ENCODE measurements around the gene EMC7. TPM values are rescaled to one million over a fixed set of nuclear protein-coding genes. Genes with fewer than 3 reads are reported as not detected.

Gene EMC7
- total RNA-seq, 1 experiment from 2014 or later, result 32.1 TPM

DNA sequence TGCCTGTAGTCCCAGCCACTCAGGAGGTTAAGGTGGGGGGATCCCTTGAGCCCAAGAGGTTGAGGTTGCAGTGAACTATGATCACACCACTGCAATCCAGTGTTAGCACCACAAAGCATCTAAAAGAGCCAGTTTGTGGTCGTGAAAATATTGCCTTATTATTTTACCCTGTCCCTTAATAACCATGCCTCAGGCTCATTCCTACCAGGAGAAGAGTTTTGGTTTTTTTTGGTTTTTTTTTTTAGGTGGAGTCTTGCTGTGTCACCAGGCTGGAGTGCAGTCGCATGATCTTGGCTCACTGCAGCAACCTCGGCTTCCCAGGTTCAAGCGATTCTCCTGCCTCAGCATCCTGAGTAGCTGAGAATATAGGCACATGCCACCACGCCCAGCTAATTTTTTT is 44.8 kb downstream of the EMC7 start:
- POLR2A ChIA-PET, result no interaction called here
- Mint-ChIP-seq H3K4me1 (no peaks in the 10 kb centered on the region), H3K27ac (no peak overlapping the region)

More for the DNA sequence above, 44.8 kb downstream of the EMC7 start:
- Mint-ChIP-seq H3K36me3 (no peaks in the 10 kb centered on the region), H3K9me3 (peaks cover 13% of the 10 kb centered on the region), H3K4me3 (no peak overlapping the region), H3K27me3 (ENCODE audit: low read depth) (peaks cover 7% of the 10 kb centered on the region)
- DNase-seq (ENCODE audit: low spot score) (no peak), ATAC-seq (no peak)
- CTCF ChIA-PET, result no interaction called here
- no peak for TF ChIP-seq IRF2 (CRISPR knock-in tag; IDR thresholded peaks at IDR 0.05; ENCODE audit: borderline replicate concordance, low read depth)
- TF ChIP-seq GABPB1 (CRISPR knock-in tag; IDR thresholded peaks at IDR 0.05), result no peak
- no peak for TF ChIP-seq FOXJ3 (CRISPR knock-in tag; IDR thresholded peaks at IDR 0.05; ENCODE audit: borderline replicate concordance)
- TF ChIP-seq CBFB (CRISPR knock-in tag; IDR thresholded peaks at IDR 0.05; ENCODE audit: low read depth), result no peak
- TF ChIP-seq ZNF138 (CRISPR knock-in tag; conservative IDR thresholded peaks at IDR 0.05), result no peak
- no peak for TF ChIP-seq E2F1 (CRISPR knock-in tag; IDR thresholded peaks at IDR 0.05)
- no peak for TF ChIP-seq ZNF532 (CRISPR knock-in tag; IDR thresholded peaks at IDR 0.05; ENCODE audit: borderline replicate concordance)
- no peak for TF ChIP-seq ZNF671 (CRISPR knock-in tag; IDR thresholded peaks at IDR 0.05)
- TF ChIP-seq, protein P1, sequence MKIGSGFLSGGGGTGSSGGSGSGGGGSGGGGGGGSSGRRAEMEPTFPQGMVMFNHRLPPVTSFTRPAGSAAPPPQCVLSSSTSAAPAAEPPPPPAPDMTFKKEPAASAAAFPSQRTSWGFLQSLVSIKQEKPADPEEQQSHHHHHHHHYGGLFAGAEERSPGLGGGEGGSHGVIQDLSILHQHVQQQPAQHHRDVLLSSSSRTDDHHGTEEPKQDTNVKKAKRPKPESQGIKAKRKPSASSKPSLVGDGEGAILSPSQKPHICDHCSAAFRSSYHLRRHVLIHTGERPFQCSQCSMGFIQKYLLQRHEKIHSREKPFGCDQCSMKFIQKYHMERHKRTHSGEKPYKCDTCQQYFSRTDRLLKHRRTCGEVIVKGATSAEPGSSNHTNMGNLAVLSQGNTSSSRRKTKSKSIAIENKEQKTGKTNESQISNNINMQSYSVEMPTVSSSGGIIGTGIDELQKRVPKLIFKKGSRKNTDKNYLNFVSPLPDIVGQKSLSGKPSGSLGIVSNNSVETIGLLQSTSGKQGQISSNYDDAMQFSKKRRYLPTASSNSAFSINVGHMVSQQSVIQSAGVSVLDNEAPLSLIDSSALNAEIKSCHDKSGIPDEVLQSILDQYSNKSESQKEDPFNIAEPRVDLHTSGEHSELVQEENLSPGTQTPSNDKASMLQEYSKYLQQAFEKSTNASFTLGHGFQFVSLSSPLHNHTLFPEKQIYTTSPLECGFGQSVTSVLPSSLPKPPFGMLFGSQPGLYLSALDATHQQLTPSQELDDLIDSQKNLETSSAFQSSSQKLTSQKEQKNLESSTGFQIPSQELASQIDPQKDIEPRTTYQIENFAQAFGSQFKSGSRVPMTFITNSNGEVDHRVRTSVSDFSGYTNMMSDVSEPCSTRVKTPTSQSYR (CRISPR knock-in tag; IDR thresholded peaks at IDR 0.05), result no peak
- no peak for TF ChIP-seq ZBTB21 (CRISPR knock-in tag; IDR thresholded peaks at IDR 0.05; ENCODE audit: borderline replicate concordance)
- TF ChIP-seq, protein P2, sequence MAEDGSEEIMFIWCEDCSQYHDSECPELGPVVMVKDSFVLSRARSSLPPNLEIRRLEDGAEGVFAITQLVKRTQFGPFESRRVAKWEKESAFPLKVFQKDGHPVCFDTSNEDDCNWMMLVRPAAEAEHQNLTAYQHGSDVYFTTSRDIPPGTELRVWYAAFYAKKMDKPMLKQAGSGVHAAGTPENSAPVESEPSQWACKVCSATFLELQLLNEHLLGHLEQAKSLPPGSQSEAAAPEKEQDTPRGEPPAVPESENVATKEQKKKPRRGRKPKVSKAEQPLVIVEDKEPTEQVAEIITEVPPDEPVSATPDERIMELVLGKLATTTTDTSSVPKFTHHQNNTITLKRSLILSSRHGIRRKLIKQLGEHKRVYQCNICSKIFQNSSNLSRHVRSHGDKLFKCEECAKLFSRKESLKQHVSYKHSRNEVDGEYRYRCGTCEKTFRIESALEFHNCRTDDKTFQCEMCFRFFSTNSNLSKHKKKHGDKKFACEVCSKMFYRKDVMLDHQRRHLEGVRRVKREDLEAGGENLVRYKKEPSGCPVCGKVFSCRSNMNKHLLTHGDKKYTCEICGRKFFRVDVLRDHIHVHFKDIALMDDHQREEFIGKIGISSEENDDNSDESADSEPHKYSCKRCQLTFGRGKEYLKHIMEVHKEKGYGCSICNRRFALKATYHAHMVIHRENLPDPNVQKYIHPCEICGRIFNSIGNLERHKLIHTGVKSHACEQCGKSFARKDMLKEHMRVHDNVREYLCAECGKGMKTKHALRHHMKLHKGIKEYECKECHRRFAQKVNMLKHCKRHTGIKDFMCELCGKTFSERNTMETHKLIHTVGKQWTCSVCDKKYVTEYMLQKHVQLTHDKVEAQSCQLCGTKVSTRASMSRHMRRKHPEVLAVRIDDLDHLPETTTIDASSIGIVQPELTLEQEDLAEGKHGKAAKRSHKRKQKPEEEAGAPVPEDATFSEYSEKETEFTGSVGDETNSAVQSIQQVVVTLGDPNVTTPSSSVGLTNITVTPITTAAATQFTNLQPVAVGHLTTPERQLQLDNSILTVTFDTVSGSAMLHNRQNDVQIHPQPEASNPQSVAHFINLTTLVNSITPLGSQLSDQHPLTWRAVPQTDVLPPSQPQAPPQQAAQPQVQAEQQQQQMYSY (CRISPR knock-in tag; IDR thresholded peaks at IDR 0.05), result no peak
- no peak for TF ChIP-seq ZMAT4 (CRISPR knock-in tag; IDR thresholded peaks at IDR 0.05)
- no peak for TF ChIP-seq TEAD4 (CRISPR knock-in tag; IDR thresholded peaks at IDR 0.05)
- no peak for TF ChIP-seq ZNF396 (CRISPR knock-in tag; IDR thresholded peaks at IDR 0.05; ENCODE audit: borderline replicate concordance)
- TF ChIP-seq, protein P3, sequence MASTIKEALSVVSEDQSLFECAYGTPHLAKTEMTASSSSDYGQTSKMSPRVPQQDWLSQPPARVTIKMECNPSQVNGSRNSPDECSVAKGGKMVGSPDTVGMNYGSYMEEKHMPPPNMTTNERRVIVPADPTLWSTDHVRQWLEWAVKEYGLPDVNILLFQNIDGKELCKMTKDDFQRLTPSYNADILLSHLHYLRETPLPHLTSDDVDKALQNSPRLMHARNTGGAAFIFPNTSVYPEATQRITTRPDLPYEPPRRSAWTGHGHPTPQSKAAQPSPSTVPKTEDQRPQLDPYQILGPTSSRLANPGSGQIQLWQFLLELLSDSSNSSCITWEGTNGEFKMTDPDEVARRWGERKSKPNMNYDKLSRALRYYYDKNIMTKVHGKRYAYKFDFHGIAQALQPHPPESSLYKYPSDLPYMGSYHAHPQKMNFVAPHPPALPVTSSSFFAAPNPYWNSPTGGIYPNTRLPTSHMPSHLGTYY (CRISPR knock-in tag; IDR thresholded peaks at IDR 0.05), result no peak
- no peak for TF ChIP-seq TCF7 (CRISPR knock-in tag; IDR thresholded peaks at IDR 0.05; ENCODE audit: low read depth)
- no peak for TF ChIP-seq JAZF1 (CRISPR knock-in tag; IDR thresholded peaks at IDR 0.05)
- TF ChIP-seq GRHL2 (CRISPR knock-in tag; IDR thresholded peaks at IDR 0.05; ENCODE audit: insufficient replicate concordance, severe bottlenecking), result no peak
- TF ChIP-seq, protein P4, sequence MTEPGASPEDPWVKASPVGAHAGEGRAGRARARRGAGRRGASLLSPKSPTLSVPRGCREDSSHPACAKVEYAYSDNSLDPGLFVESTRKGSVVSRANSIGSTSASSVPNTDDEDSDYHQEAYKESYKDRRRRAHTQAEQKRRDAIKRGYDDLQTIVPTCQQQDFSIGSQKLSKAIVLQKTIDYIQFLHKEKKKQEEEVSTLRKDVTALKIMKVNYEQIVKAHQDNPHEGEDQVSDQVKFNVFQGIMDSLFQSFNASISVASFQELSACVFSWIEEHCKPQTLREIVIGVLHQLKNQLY (CRISPR knock-in tag; IDR thresholded peaks at IDR 0.05), result no peak
- no peak for TF ChIP-seq KAT7 (CRISPR knock-in tag; IDR thresholded peaks at IDR 0.05; ENCODE audit: borderline replicate concordance)

Data from WTC11 (cell line).